GM18951 (cell line): ENCODE data around the gene TSHZ1.
"Not testable (repeated sequence)": the region's sequence is repeated elsewhere in the genome, so short reads cannot be mapped to it uniquely, and the experiment has no call there.

Experiments
- POLR2A ChIP-seq: IDR thresholded peaks from 4 replicates; pipeline ENCODE4 v1.6.1; 2011; ENCODE audit warnings: mild to moderate bottlenecking; ENCODE audit not compliant: insufficient read length, insufficient read depth; ENCODE audit errors: extremely low read depth
- in situ Hi-C: fragments of 300-500 bp; cut with MboI; formaldehyde crosslinking; loops from one replicate; pipeline ENCODE4 v1.12.0; 2022; ENCODE audit warnings: low sequenced_read_pairs, mixed read lengths, inconsistent platforms; ENCODE audit not compliant: unreplicated experiment

The TSHZ1 gene

DNA sequence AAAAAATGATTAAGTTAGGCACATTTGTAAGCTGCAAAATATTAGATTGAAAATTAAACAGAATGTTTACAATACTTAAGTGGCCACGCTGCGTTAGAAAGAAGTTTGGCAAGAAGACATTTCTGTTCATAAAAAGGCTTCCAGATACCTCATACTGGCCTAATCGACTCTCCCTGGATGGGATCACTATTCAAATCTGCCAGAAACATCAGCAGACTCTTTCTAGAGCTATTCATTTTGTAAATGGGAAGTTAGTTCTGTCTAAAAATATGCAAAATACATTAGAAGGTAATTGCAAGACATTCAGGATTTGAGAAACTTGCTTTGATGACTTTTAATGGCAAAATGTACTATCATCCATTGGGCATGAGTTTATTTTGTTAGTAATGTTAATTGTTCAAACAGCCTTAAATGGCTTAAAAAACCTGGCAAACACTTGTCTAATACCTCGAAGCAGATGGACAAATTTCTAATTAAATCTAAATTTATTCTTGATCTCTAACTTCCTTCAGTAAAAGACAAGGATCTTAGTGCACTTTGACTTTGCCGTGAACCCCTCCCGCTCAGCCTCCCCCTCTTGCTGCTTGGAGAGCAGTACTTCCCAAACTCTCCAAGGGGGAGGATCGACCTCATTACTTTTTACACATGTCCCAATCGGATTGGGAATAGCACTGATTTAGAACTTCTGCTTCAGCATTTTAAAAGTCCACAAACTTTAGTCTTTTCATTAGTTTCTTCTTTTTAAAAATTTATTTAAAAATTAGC, 113.4 kb downstream of the TSHZ1 start:
- in situ Hi-C loops: no loop called here
- no peak for TF ChIP-seq POLR2A

DNA sequence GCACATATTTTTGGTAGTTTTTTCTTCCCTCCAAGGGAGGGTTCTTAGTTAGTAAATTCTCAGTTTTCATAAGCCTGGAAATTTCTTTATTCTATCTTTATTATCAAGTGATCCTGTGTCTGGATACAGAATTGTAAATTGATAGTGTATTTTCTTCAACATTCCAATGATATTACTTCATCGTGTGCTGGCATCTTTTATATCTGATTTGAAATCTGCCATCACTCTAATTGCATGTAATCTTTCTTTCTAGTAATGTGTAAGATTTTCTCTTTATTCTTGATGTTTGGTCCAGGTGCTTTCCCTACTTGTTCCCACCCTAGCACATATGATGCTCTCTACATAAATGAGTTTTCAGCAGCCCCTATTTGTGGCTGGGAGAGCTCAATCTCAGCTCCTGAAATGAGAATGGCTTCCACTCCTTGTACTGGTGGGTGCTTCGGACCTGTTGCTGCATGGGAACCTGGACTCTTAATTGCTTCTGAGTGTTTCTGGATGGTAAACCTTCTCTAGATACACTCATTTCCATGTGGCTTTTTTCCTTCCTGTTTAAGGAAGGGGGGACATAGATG, 114.2 kb downstream of the TSHZ1 start:
- no peak for TF ChIP-seq POLR2A
- in situ Hi-C loops: no loop called here

DNA sequence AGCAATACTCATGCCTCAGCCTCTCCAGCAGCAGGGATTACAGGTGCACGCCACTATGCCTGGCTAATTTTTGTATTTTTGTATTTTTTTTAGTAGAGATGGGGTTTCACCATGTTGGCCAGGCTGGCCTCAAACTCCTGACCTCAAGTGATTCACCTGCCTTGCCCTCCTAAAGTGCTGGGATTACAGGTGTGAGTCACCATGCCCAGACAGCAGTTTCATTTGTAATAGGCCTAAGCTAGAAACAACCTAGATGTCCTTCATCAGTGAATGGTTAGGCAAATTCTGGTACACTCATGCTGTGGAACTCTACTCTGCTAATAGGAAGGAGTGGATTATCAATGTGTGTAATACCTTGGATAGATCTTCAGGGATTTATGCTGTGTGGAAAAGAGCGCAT, 119.2 kb downstream of the TSHZ1 start:
- in situ Hi-C loops: not testable (repeated sequence)

DNA sequence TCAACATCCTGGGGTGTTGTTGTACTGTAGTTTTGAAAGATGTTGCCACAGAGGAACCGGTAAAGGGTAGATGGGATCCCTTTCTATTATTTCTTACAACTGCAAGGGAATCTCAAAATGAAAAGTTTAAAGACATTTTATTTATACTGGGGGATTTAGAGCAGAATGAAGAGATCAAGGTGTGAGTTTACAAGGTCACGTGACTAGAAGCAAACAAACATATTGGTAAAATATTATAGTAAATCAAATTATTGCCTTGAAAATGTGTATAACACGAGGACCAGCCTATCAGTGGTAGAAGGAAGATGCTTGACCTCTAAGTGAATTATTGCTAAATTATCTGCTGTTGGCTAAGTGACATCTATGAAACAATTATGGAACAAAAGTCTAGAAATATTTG, 119.7 kb downstream of the TSHZ1 start:
- in situ Hi-C loops: no loop called here
- TF ChIP-seq POLR2A: no peak

DNA sequence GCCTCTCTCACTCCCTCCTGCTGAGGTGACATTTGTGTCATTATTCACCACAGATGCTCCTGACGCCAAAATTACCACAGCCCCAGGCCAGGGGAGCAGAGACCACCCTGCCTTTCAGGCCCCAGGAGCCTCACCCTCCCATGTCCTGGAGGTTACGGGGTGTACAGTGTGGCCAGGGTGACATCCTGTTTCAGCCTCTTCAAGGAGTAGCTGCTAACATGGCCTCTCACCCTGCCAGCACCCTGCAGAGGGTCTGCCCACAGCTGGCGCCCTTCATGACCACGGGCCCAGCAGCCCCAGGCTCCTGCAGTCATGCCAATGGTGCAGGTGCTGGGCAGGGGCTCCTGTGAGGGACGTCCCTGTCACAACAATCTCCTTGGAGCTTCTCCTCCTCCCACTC, 124.3 kb downstream of the TSHZ1 start:
- TF ChIP-seq POLR2A: no peak
- in situ Hi-C loops: no loop called here

DNA sequence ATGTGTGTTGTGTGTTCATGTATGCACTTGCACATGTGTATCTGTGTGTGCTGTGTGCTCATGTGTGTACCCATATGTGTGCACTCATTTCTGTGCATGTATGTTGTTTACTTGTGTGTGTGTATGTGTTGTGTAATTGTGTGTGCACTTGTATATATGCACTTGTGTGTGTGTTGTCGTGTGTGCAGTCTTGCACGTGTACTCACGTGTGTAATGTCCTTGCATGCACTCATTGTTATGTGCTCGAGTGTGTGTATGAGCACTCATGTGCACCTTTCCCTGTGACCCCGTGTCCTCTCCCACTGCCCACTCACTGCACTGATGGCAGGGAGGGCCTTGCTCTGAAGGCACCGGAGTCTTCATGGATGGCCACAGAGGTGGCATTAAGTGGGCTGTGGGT, 124.9 kb downstream of the TSHZ1 start:
- in situ Hi-C loops: no loop called here

DNA sequence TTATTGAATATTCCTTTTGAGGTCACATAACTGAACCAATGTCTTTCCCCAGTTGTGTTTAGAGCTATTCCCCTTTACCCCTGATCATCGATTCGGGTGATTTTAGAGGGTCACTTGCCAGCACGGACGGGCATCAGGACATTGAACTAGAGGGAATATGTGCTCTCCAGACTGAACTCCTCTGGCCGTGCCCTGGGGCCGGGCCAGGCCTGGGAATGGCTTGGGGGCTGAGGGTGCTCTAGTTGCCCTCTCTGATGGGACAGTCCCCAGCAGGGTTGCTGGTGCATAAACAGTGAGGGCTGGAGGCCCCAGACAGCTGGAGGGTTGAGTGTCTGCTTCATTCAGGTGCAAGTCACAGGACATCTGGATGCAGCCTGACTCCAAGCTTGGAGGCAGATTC, 126.2 kb downstream of the TSHZ1 start:
- no peak for TF ChIP-seq POLR2A
- in situ Hi-C loops: no loop called here

More for the DNA sequence above, 124.9 kb downstream of the TSHZ1 start:
- no peak for TF ChIP-seq POLR2A

DNA sequence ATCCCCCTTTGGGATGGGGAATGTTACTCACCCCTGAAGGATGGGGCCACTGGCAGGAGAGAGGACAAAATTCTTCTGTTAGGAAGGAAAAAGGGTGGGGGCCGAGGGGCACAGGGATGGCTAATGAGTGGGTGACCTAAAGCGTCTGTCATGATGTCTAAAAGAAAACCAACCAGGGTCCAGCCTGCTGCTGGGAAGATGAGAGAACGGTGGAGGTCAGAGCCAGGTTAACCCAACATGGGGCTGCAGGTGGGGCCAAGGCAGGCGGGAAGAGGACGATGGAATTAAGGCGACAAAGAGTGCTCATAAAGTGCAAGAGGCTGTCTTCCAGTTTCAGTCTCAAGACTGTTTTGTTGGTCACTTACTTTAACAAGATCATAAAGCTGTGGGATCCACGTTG, 126.8 kb downstream of the TSHZ1 start:
- TF ChIP-seq POLR2A: no peak
- in situ Hi-C loops: no loop called here

DNA sequence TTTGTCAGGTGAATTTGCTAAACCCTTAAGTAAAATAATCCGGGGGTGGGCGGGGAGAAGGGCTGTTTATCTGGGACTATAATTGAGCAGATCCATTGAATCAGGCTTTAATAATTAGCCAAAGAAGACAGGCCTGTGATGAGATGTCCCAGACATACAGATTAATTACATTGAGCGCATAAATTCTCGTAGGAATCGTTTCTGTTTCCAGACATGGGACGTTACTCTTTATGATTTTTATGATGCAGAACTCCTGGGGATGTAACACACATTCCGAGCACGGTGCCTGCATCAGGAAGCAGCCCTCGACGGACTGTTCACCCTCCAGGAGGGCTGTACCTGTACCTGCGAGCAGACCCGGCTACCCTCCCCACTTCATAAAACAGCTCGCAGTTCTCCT, 128.0 kb downstream of the TSHZ1 start:
- TF ChIP-seq POLR2A: no peak
- in situ Hi-C loops: no loop called here
